ENCODE results near the gene ERVK3-1. TPM values are rescaled to one million over a fixed set of nuclear protein-coding genes. Genes with fewer than 3 reads are reported as not detected.
"Not testable (repeated sequence)": the region's sequence is repeated elsewhere in the genome, so short reads cannot be mapped to it uniquely, and the experiment has no call there.

Gene ERVK3-1, protein sequence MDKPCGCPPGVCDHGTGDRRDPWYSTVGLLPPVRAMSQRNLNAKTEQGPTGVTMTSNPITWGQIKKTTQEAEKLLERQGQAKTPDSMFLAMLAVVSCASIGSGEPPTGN
- total RNA-seq (57.9 and 73.2 TPM in 2 replicates), polyA plus RNA-seq (68.9 and 71.7 TPM in 2 replicates)

DNA sequence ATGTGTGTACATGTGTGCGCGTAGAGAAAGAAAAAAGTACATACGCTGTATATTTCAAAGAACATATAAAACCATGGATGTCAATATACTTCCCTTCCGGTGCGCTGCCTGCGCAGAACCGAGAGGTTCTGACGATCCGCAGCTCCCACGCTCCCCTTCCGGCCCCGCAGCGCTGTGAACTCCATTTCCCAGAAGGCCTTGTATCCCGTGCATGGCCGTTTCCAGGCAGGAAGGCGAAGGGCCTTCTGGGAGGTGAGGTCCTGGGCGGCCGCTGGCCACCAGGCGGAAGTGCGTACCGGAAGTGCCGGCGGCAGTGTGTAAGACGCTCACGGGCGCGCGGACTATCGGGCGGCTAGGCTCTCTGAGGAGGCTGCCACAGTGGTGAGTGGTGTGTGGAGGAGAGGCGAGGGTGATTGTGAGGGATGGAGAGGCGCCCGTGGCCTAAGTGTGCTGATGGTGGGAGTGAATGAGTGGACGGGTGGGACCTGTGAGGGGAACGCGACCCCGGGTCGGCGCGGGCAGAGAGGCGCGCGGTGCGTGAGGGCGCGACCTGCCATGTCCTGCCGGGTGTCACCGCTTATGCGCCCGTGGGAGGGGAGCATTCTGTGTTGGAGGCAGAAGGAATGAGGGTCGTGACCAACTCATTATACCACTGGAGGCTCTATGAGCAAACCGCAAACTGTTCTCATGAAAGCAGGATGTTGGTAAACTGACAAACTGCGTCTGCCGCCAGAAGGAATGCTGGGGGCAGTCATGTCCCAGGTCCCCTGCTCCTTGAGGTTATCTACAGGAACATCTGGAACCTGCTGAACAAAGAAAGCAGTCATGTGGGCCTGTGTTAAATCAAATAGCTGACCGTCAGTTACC lies at the start of gene ERVK3-1:
ERVK3-1 (plus strand) TSS at position 313 of the 867 bp plus-strand sequence. CDS start 6,792 bp downstream, outside the sequence.
- Histone ChIP-seq H4K20me1 (ENCODE audit: insufficient read depth, poor library complexity, severe bottlenecking) (no peaks in the 10 kb centered on the region), H3K27me3 (no peaks in the 10 kb centered on the region), H2AFZ (peak within 1 kb of the TSS; percentile 73), H3K4me1 (ENCODE audit: insufficient read depth) (peaks cover 9% of the 10 kb centered on the region), H3K4me3 (peak within 1 kb of the TSS; percentile 58), H3K27ac (peak within 1 kb of the TSS; percentile 84), H3K36me3 (replicated peaks; ENCODE audit: insufficient read depth, low read depth) (no peaks in the 10 kb centered on the region), H3K79me2 (peaks cover 42% of the 10 kb centered on the region), H3K9me3 (ENCODE audit: low read depth) (no peaks in the 10 kb centered on the region), H3K4me2 (peak within 1 kb of the TSS; percentile 95), H3K9me2 (replicated peaks; ENCODE audit: insufficient read depth) (no peaks in the 10 kb centered on the region)
- TF ChIP-seq EZH2 (IDR thresholded peaks at IDR 0.05; ENCODE audit: borderline replicate concordance) (no peak), EZH2phosphoT487 (IDR thresholded peaks at IDR 0.05; ENCODE audit: low read depth, severe bottlenecking, unreplicated experiment) (no peak)
- TF ChIP-seq, protein P1, sequence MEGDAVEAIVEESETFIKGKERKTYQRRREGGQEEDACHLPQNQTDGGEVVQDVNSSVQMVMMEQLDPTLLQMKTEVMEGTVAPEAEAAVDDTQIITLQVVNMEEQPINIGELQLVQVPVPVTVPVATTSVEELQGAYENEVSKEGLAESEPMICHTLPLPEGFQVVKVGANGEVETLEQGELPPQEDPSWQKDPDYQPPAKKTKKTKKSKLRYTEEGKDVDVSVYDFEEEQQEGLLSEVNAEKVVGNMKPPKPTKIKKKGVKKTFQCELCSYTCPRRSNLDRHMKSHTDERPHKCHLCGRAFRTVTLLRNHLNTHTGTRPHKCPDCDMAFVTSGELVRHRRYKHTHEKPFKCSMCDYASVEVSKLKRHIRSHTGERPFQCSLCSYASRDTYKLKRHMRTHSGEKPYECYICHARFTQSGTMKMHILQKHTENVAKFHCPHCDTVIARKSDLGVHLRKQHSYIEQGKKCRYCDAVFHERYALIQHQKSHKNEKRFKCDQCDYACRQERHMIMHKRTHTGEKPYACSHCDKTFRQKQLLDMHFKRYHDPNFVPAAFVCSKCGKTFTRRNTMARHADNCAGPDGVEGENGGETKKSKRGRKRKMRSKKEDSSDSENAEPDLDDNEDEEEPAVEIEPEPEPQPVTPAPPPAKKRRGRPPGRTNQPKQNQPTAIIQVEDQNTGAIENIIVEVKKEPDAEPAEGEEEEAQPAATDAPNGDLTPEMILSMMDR (IDR thresholded peaks at IDR 0.05; ENCODE audit: poor library complexity) = no peak
- WGBS (ENCODE audit: low lambda C conversion rate, missing lambda C conversion rate) = under 1% methylated on average over 55 of the region's 55 CpGs
- peak; percentile 98 for DNase-seq (ENCODE audit: low spot score)

GRCh38 chr19:58258259-58258658 lies 46.9 kb upstream of the ERVK3-1 start:
- H3K27me3 ChIP-seq; H3K27ac ChIP-seq; H3K4me3 ChIP-seq; H3K9me2 ChIP-seq (replicated peaks; ENCODE audit: insufficient read depth); H3K79me2 ChIP-seq; H3K4me2 ChIP-seq; DNase-seq (ENCODE audit: low spot score); H2AFZ ChIP-seq; H4K20me1 ChIP-seq (ENCODE audit: insufficient read depth, poor library complexity, severe bottlenecking); H3K4me1 ChIP-seq (ENCODE audit: insufficient read depth): not testable (repeated sequence)
- Histone ChIP-seq H3K36me3 (replicated peaks; ENCODE audit: insufficient read depth, low read depth) (peaks cover 24% of the 10 kb centered on the region), H3K9me3 (ENCODE audit: low read depth) (peaks cover 70% of the 10 kb centered on the region)
- WGBS (ENCODE audit: low lambda C conversion rate, missing lambda C conversion rate) = 50% methylated on average over 2 of the region's 4 CpGs

GRCh38 chr19:58261600-58261967 lies 43.6 kb upstream of the ERVK3-1 start:
- H3K79me2 ChIP-seq = no peaks in the 10 kb centered on the region
- H2AFZ ChIP-seq = no peak overlapping the region
- peaks cover 20% of the 10 kb centered on the region for H3K36me3 ChIP-seq (replicated peaks; ENCODE audit: insufficient read depth, low read depth)
- whole genome bisulfite sequencing (ENCODE audit: low lambda C conversion rate, missing lambda C conversion rate) = 98% methylated on average over 3 of the region's 3 CpGs
- H3K27me3 ChIP-seq = no peaks in the 10 kb centered on the region
- no peak overlapping the region for H3K4me2 ChIP-seq
- no peak for DNase-seq (ENCODE audit: low spot score)
- no peaks in the 10 kb centered on the region for H3K4me1 ChIP-seq (ENCODE audit: insufficient read depth)
- H3K27ac ChIP-seq = no peak overlapping the region
- no peaks in the 10 kb centered on the region for H4K20me1 ChIP-seq (ENCODE audit: insufficient read depth, poor library complexity, severe bottlenecking)
- no peaks in the 10 kb centered on the region for H3K9me2 ChIP-seq (replicated peaks; ENCODE audit: insufficient read depth)
- peaks cover 76% of the 10 kb centered on the region for H3K9me3 ChIP-seq (ENCODE audit: low read depth)
- no peak overlapping the region for H3K4me3 ChIP-seq
- no peak for TF ChIP-seq EZH2phosphoT487 (IDR thresholded peaks at IDR 0.05; ENCODE audit: low read depth, severe bottlenecking, unreplicated experiment)
- TF ChIP-seq, protein P1 (IDR thresholded peaks at IDR 0.05; ENCODE audit: poor library complexity) = no peak
- TF ChIP-seq EZH2 (IDR thresholded peaks at IDR 0.05; ENCODE audit: borderline replicate concordance) = no peak
